Fibroblast of lung (primary cell): ENCODE data around the gene MYL12B. TPM values are rescaled to one million over a fixed set of nuclear protein-coding genes. Genes with fewer than 3 reads are reported as not detected.

ENCODE experiments used
- DNase-seq, 2 donors: peaks; one replicate each; pipeline versions ENCODE4 v3.0.0 to v3.0.0-alpha.2; 2010; ENCODE audit warnings: low read depth in 2 of 2
- H2AFZ ChIP-seq: 2 replicates; pipeline ENCODE4 v1.5.1; 2012; ENCODE audit warnings: low read length, control low read depth, inconsistent platforms
- H3K27ac ChIP-seq: 2 replicates; pipeline ENCODE4 v1.5.1; 2011; ENCODE audit warnings: low read length, control low read depth; ENCODE audit not compliant: insufficient read depth
- H3K27me3 ChIP-seq: 2 replicates; pipeline ENCODE4 v1.5.1; 2011; ENCODE audit warnings: mild to moderate bottlenecking, low read length; ENCODE audit not compliant: control insufficient read depth, insufficient read depth
- H3K36me3 ChIP-seq: 2 replicates; pipeline ENCODE4 v1.5.1; 2011; ENCODE audit warnings: low read length; ENCODE audit not compliant: control insufficient read depth, insufficient read depth
- H3K4me1 ChIP-seq: 2 replicates; pipeline ENCODE4 v1.5.1; 2011; ENCODE audit warnings: low read length; ENCODE audit not compliant: control insufficient read depth, insufficient read depth; ENCODE audit errors: extremely low read depth
- H3K4me2 ChIP-seq: 2 replicates; pipeline ENCODE4 v1.5.1; 2011; ENCODE audit warnings: low read length, control low read depth; ENCODE audit not compliant: insufficient read depth; ENCODE audit errors: extremely low read depth
- H3K4me3 ChIP-seq, 4 experiments: fragments of 200-600 bp in 1 of 4; sonication (generic) in 1 of 4; replicated peaks in 1 of 4; 2 replicates each; pipeline ENCODE4 v1.5.1; 2011 to 2016; ENCODE audit warnings: low read length in 4 of 4, low read depth in 3 of 4, mild to moderate bottlenecking in 3 of 4, control low read depth in 2 of 4, inconsistent platforms in 1 of 4, mixed read lengths in 1 of 4; ENCODE audit not compliant: insufficient read depth in 1 of 4; ENCODE audit errors: control extremely low read depth in 1 of 4
- H3K79me2 ChIP-seq: 2 replicates; pipeline ENCODE4 v1.5.1; 2012; ENCODE audit warnings: mild to moderate bottlenecking, low read length, inconsistent platforms; ENCODE audit not compliant: control insufficient read depth, insufficient read depth
- H3K9ac ChIP-seq: 2 replicates; pipeline ENCODE4 v1.5.1; 2011; ENCODE audit warnings: mild to moderate bottlenecking, low read length, control low read depth; ENCODE audit not compliant: insufficient read depth
- H3K9me3 ChIP-seq: 2 replicates; pipeline ENCODE4 v1.5.1; 2012; ENCODE audit warnings: low read depth, low read length; ENCODE audit not compliant: control insufficient read depth, insufficient read depth
- H4K20me1 ChIP-seq: 2 replicates; pipeline ENCODE4 v1.5.1; 2011; ENCODE audit warnings: low read length; ENCODE audit not compliant: control insufficient read depth, insufficient read depth; ENCODE audit errors: extremely low read depth
- CTCF ChIP-seq, 2 donors: IDR thresholded peaks in 1 of 2; conservative IDR thresholded peaks in 1 of 2; 1 replicate in 1 of 2; 2 replicates in 1 of 2; pipeline ENCODE4 v1.5.1; 2011 to 2012; ENCODE audit warnings: low read length in 2 of 2, control low read depth in 1 of 2, inconsistent platforms in 1 of 2, low read depth in 1 of 2, mild to moderate bottlenecking in 1 of 2
- EZH2 ChIP-seq: IDR thresholded peaks from 2 replicates; pipeline ENCODE4 v1.5.1; 2012; ENCODE audit warnings: low read length, control low read depth, mild to moderate bottlenecking; ENCODE audit errors: missing control alignments
- polyA plus RNA-seq, 2 donors: library from polyadenylated mRNA; depleted of rRNA in 1 of 2; stranded (reverse) in 1 of 2; unstranded in 1 of 2; fragments of >200 nt; gene quantifications; 2 replicates each; pipeline ENCODE4 v1.2.1, GENCODE V29; 2011 to 2012; ENCODE audit warnings: missing spikeins in 1 of 2
- total RNA-seq: library from RNA; depleted of rRNA; stranded (reverse); fragments of >200 nt; gene quantifications from 2 replicates; pipeline ENCODE4 v1.2.1, GENCODE V29; 2014

MYL12B gene
- total and polyA plus RNA-seq, 2 donors (not counting 1 experiment from before 2014, with no cell fraction given): 473 to 1,122 TPM

GRCh38 chr18:3245185-3245564 is 16.8 kb upstream of the MYL12B start:
- Histone ChIP-seq H3K4me1 (no peaks in the 10 kb centered on the region), H3K36me3 (no peaks in the 10 kb centered on the region), H3K9ac (no peak overlapping the region), H2AFZ (no peak overlapping the region), H3K4me2 (no peak overlapping the region), H3K79me2 (peaks cover 25% of the 10 kb centered on the region), H4K20me1 (no peaks in the 10 kb centered on the region), H3K27me3 (no peaks in the 10 kb centered on the region), H3K4me3 (no peak overlapping the region), H3K27ac (no peak overlapping the region), H3K9me3 (no peaks in the 10 kb centered on the region)
- TF ChIP-seq EZH2 (no peak), CTCF (conservative IDR thresholded peaks at IDR 0.05 in 1 of 2, IDR thresholded peaks at IDR 0.05 in 1 of 2; ENCODE audit: low read depth in 1 of 2, low read length in 2 of 2) (no peak)
- no peak for DNase-seq

GRCh38 chr18:3245853-3246634 is 15.9 kb upstream of the MYL12B start:
- Histone ChIP-seq H3K4me1 (no peaks in the 10 kb centered on the region), H4K20me1 (no peaks in the 10 kb centered on the region), H3K79me2 (peaks cover 29% of the 10 kb centered on the region), H3K4me3 (peak overlapping the region in 3 of 4 experiments; percentile 1 to 71 (median 52)), H3K9ac (peak overlapping the region; percentile 13), H3K36me3 (no peaks in the 10 kb centered on the region), H3K9me3 (no peaks in the 10 kb centered on the region), H3K4me2 (peak overlapping the region; percentile 64), H3K27ac (peak overlapping the region; percentile 96), H3K27me3 (no peaks in the 10 kb centered on the region), H2AFZ (peak overlapping the region; percentile 19)
- peak; percentile 84 to 89 for DNase-seq
- peak; percentile 88 to 93 for TF ChIP-seq CTCF (conservative IDR thresholded peaks at IDR 0.05 in 1 of 2, IDR thresholded peaks at IDR 0.05 in 1 of 2; ENCODE audit: low read depth in 1 of 2, low read length in 2 of 2)
- no peak for TF ChIP-seq EZH2

- peak overlapping the region; percentile 96 for H3K27ac ChIP-seq
- no peak for DNase-seq
- H2AFZ ChIP-seq: peak overlapping the region; percentile 1
- H3K9me3 ChIP-seq: no peaks in the 10 kb centered on the region
- peaks cover 2% of the 10 kb centered on the region for H3K4me1 ChIP-seq
- H3K36me3 ChIP-seq: no peaks in the 10 kb centered on the region
- H3K9ac ChIP-seq: peak overlapping the region; percentile 13
- no peaks in the 10 kb centered on the region for H3K27me3 ChIP-seq
- peak overlapping the region; percentile 31 to 71 (median 53) for H3K4me3 ChIP-seq
- H4K20me1 ChIP-seq: no peaks in the 10 kb centered on the region
- peak overlapping the region; percentile 64 for H3K4me2 ChIP-seq
- peaks cover 36% of the 10 kb centered on the region for H3K79me2 ChIP-seq
- TF ChIP-seq CTCF (conservative IDR thresholded peaks at IDR 0.05 in 1 of 2, IDR thresholded peaks at IDR 0.05 in 1 of 2; ENCODE audit: low read depth in 1 of 2, low read length in 2 of 2) (no peak), EZH2 (no peak)
These were observed 15.2 kb upstream of the MYL12B start for GRCh38 chr18:3246635-3247239.
